Lower lobe of right lung (tissue), 2 donors: ENCODE data around the gene C2orf68. TPM values are rescaled to one million over a fixed set of nuclear protein-coding genes. Genes with fewer than 3 reads are reported as not detected.

Experiments
- ATAC-seq, 2 donors: fragments of 200-7000 bp; cut with Tn5 transposase; one replicate each; pipeline ENCODE4 v1.9.1; 2020 to 2022; ENCODE audit warnings: mild to moderate bottlenecking in 2 of 2, moderate library complexity in 2 of 2
- DNase-seq: peaks from one replicate; pipeline ENCODE4 v3.0.0-alpha.2; 2020
- H3K27ac ChIP-seq: fragments of 200-600 bp; one replicate; pipeline ENCODE4 v1.8.0; 2022
- H3K27me3 ChIP-seq: fragments of 200-600 bp; one replicate; pipeline ENCODE4 v1.8.0; 2022; ENCODE audit warnings: low read depth
- H3K36me3 ChIP-seq: fragments of 200-600 bp; one replicate; pipeline ENCODE4 v1.8.0; 2022; ENCODE audit warnings: mild to moderate bottlenecking
- H3K4me1 ChIP-seq: fragments of 200-600 bp; one replicate; pipeline ENCODE4 v1.8.0; 2022
- H3K4me3 ChIP-seq: fragments of 200-600 bp; one replicate; pipeline ENCODE4 v1.8.0; 2022; ENCODE audit warnings: mild to moderate bottlenecking
- H3K9me3 ChIP-seq: fragments of 200-600 bp; one replicate; pipeline ENCODE4 v1.8.0; 2022
- CTCF ChIP-seq: fragments of 200-600 bp; IDR thresholded peaks from one replicate; pipeline ENCODE4 v1.8.0; 2022; ENCODE audit warnings: antibody characterized with exemption, mild to moderate bottlenecking
- intact Hi-C: fragments of 100-400 bp; cut with DNase I; formaldehyde crosslinking; loops from one replicate; pipeline ENCODE4 v1.11.0; 2022
- total RNA-seq: library from RNA; stranded (reverse); fragmentation: NEBNext Ultra II Directional; extraction: Animal tissue kit (Norgen Biotek cat#: 25700); gene quantifications from one replicate; pipeline ENCODE4 v1.2.1, GENCODE V29; 2021
- donor health status: DM: no; HTN: yes; CAD: no; lungs with severe emphysema.

Gene C2orf68
- total RNA-seq, 1 donor from 2014 or later, result 40.6 TPM

- H3K27me3 ChIP-seq, result no peaks in the 10 kb centered on the region
- peaks cover 51% of the 10 kb centered on the region for H3K4me1 ChIP-seq
- intact Hi-C loops, result no loop called here
- no peak overlapping the region for H3K4me3 ChIP-seq
- no peaks in the 10 kb centered on the region for H3K9me3 ChIP-seq
- DNase-seq (no peak), ATAC-seq (no peak)
- TF ChIP-seq CTCF, result no peak
- peaks cover 46% of the 10 kb centered on the region for H3K36me3 ChIP-seq
- H3K27ac ChIP-seq, result no peak overlapping the region
Measured at GRCh38 chr2:85598594-85599340, 13.1 kb downstream of the C2orf68 start.

GRCh38 chr2:85597241-85597640 lies 14.6 kb downstream of the C2orf68 start:
- DNase-seq, result no peak
- peaks cover 60% of the 10 kb centered on the region for H3K4me1 ChIP-seq

DNA sequence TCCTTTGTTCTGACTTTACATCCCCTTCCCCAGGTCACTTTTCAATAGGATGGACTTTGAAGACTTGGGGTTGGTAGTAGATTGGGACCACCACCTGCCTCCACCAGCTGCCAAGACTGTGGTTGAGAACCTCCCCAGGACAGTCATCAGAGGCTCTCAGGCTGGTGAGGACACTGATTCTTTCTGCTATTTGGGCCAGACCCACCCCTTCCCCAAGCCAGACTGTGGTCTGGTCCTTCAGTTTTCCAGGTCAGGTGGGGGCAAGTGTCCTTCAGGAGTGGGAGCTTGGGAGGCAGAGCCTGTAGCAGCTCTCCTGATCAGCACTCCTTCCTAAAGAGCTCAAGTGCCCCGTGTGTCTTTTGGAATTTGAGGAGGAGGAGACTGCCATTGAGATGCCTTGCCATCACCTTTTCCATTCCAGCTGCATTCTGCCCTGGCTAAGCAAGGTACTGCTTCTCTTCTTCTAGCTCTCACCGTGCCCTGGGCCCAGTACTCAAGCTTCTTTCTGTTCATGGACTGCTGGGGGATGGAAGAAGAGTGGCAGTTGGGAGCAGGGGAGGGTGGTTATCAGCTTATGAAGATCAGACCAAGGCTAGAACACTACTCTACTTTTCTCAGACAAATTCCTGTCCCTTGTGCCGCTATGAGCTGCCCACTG lies 15.3 kb downstream of the C2orf68 start:
- Histone ChIP-seq H3K4me3 (peak overlapping the region; percentile 90), H3K27ac (peak overlapping the region; percentile 94), H3K4me1 (peaks cover 65% of the 10 kb centered on the region), H3K9me3 (no peaks in the 10 kb centered on the region), H3K27me3 (no peaks in the 10 kb centered on the region), H3K36me3 (peaks cover 46% of the 10 kb centered on the region)
- TF ChIP-seq CTCF, result no peak
- intact Hi-C loops, result no loop called here
- no peak for DNase-seq
- ATAC-seq, result no peak

More at GRCh38 chr2:85597241-85597640, 14.6 kb downstream of the C2orf68 start:
- Histone ChIP-seq H3K27me3 (no peaks in the 10 kb centered on the region), H3K36me3 (peaks cover 46% of the 10 kb centered on the region), H3K4me3 (no peak overlapping the region), H3K27ac (no peak overlapping the region), H3K9me3 (no peaks in the 10 kb centered on the region)
- intact Hi-C loops, result no loop called here
- TF ChIP-seq CTCF, result no peak
- ATAC-seq, result no peak

DNA sequence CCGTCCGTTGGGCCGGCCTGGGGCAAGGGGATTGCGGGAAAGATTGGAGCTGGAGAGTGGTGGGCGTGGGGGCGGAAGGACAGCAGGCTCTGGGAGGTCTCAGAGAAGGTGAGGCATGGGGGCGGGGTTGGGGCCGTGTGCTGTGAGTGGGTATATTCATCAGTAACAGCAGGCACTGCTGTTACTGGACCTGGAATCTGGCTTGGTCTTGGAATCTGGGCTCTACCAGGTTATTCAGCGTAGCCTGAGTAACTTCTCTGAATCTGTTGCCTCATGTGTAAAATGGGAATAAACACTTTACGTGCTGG lies 15.9 kb downstream of the C2orf68 start:
- Histone ChIP-seq H3K27ac (peak overlapping the region; percentile 94), H3K9me3 (no peaks in the 10 kb centered on the region), H3K4me3 (peak overlapping the region; percentile 90), H3K36me3 (peaks cover 44% of the 10 kb centered on the region), H3K27me3 (no peaks in the 10 kb centered on the region), H3K4me1 (peaks cover 65% of the 10 kb centered on the region)
- ATAC-seq, result peak; percentile 1 to 2
- intact Hi-C loops, result no loop called here
- DNase-seq, result no peak
- no peak for TF ChIP-seq CTCF

DNA sequence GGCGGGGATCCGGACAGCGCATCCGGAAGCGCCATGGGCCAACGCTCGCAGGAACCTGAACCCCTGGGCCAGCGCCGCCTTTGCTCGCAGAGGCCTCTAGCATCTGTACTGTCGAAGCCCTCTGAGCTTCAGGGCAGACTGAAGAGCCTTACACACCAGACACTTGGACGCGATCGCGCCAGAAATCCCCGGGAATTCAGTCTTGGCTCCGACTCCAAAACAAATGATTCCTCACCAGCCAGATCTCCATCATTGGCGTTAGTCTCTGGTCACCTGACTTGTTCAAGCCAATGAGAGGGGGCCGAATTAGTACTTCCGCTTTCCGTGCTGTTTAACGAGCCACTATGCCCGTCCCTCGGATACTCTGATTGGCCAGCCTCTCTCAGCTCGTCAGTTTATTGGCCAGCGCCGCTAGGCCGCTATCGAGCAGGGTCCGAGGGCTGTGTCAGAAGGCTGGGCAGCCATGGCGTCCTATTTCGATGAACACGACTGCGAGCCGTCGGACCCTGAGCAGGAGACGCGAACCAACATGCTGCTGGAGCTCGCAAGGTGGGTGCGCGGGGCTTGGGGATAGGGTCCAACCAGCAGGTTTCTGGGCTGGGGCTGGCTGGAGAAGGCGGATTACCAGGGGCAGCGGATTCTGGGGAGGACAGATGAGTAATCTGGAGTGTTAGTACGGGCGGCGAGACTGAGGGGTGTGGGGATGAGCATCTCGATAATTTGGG lies 16.4 kb downstream of the C2orf68 start, which contains the start of gene RNF181:
TSS of gene RNF181 (plus strand) at position 445 of the 725 bp plus-strand sequence. CDS start at position 464, 19 bp downstream.
- intact Hi-C loops, result no loop called here
- no peak for TF ChIP-seq CTCF
- Histone ChIP-seq H3K9me3 (no peaks in the 10 kb centered on the region), H3K36me3 (peaks cover 39% of the 10 kb centered on the region), H3K27ac (peak within 1 kb of the TSS; percentile 94), H3K4me1 (peaks cover 67% of the 10 kb centered on the region), H3K27me3 (no peaks in the 10 kb centered on the region), H3K4me3 (peak within 1 kb of the TSS; percentile 90)
- ATAC-seq (peak; percentile 97), DNase-seq (peak; percentile 96)
